ENCODE measurements around the gene C4orf36. TPM values are rescaled to one million over a fixed set of nuclear protein-coding genes. Genes with fewer than 3 reads are reported as not detected.

Gene C4orf36
- total and polyA plus RNA-seq, 2 experiments from 2014 or later = 1.3 to 2.0 TPM

GRCh38 chr4:86847571-86847970, 44.7 kb downstream of the C4orf36 start:
- H4K20me1 ChIP-seq (ENCODE audit: insufficient read depth, poor library complexity, severe bottlenecking) = no peaks in the 10 kb centered on the region
- no peaks in the 10 kb centered on the region for H3K36me3 ChIP-seq (replicated peaks; ENCODE audit: insufficient read depth, low read depth)
- no peak for DNase-seq (ENCODE audit: low spot score)
- H3K27ac ChIP-seq = no peak overlapping the region
- H3K4me3 ChIP-seq = no peak overlapping the region
- H3K4me1 ChIP-seq (ENCODE audit: insufficient read depth) = peaks cover 15% of the 10 kb centered on the region
- H3K9me2 ChIP-seq (replicated peaks; ENCODE audit: insufficient read depth) = no peaks in the 10 kb centered on the region
- no peaks in the 10 kb centered on the region for H3K9me3 ChIP-seq (ENCODE audit: low read depth)
- no peaks in the 10 kb centered on the region for H3K79me2 ChIP-seq
- H3K27me3 ChIP-seq = no peaks in the 10 kb centered on the region
- no peak overlapping the region for H2AFZ ChIP-seq
- 57% methylated on average over 4 of the region's 4 CpGs for WGBS (ENCODE audit: low lambda C conversion rate, missing lambda C conversion rate)
- H3K4me2 ChIP-seq = no peak overlapping the region
- TF ChIP-seq EZH2 (IDR thresholded peaks at IDR 0.05; ENCODE audit: borderline replicate concordance) (no peak), EZH2phosphoT487 (IDR thresholded peaks at IDR 0.05; ENCODE audit: low read depth, severe bottlenecking, unreplicated experiment) (no peak), CTCF (IDR thresholded peaks at IDR 0.05; ENCODE audit: poor library complexity) (no peak)

- H3K9me2 ChIP-seq (replicated peaks; ENCODE audit: insufficient read depth) = no peaks in the 10 kb centered on the region
- H3K36me3 ChIP-seq (replicated peaks; ENCODE audit: insufficient read depth, low read depth) = no peaks in the 10 kb centered on the region
- DNase-seq (ENCODE audit: low spot score) = no peak
- H2AFZ ChIP-seq = no peak overlapping the region
- no peaks in the 10 kb centered on the region for H4K20me1 ChIP-seq (ENCODE audit: insufficient read depth, poor library complexity, severe bottlenecking)
- no peak overlapping the region for H3K27ac ChIP-seq
- no peak overlapping the region for H3K4me2 ChIP-seq
- no peaks in the 10 kb centered on the region for H3K27me3 ChIP-seq
- H3K4me1 ChIP-seq (ENCODE audit: insufficient read depth) = peaks cover 15% of the 10 kb centered on the region
- TF ChIP-seq CTCF (IDR thresholded peaks at IDR 0.05; ENCODE audit: poor library complexity) (no peak), EZH2 (IDR thresholded peaks at IDR 0.05; ENCODE audit: borderline replicate concordance) (no peak), EZH2phosphoT487 (IDR thresholded peaks at IDR 0.05; ENCODE audit: low read depth, severe bottlenecking, unreplicated experiment) (no peak)
- no peak overlapping the region for H3K4me3 ChIP-seq
- no peaks in the 10 kb centered on the region for H3K9me3 ChIP-seq (ENCODE audit: low read depth)
- no peaks in the 10 kb centered on the region for H3K79me2 ChIP-seq
These were observed 45.3 kb downstream of the C4orf36 start for GRCh38 chr4:86846921-86847320.

DNA sequence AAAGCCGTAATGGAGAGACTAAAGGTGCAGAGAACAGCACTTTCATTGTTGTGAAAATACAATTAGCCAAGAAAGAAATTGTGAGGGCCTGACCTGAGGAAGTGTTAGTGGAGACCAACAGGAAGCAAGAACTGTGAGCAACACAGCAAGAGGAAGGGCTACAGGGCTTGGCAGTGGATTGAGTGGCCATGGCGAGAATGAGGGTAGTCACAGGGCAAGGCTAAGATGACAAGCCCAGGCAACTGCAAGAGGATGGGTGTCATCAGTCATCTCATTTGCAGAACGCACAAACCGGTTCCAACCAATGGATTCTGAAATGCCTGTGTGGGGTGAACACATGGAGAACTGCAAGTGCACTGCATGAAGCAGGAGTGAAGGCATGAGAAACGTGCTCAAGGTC, 46.6 kb downstream of the C4orf36 start:
- H3K9me3 ChIP-seq (ENCODE audit: low read depth) = no peaks in the 10 kb centered on the region
- H4K20me1 ChIP-seq (ENCODE audit: insufficient read depth, poor library complexity, severe bottlenecking) = no peaks in the 10 kb centered on the region
- peaks cover 15% of the 10 kb centered on the region for H3K4me1 ChIP-seq (ENCODE audit: insufficient read depth)
- H3K27ac ChIP-seq = no peak overlapping the region
- WGBS (ENCODE audit: low lambda C conversion rate, missing lambda C conversion rate) = 93% methylated on average over 5 of the region's 5 CpGs
- H3K4me2 ChIP-seq = no peak overlapping the region
- no peak overlapping the region for H3K4me3 ChIP-seq
- H3K27me3 ChIP-seq = no peaks in the 10 kb centered on the region
- H3K9me2 ChIP-seq (replicated peaks; ENCODE audit: insufficient read depth) = no peaks in the 10 kb centered on the region
- TF ChIP-seq EZH2phosphoT487 (IDR thresholded peaks at IDR 0.05; ENCODE audit: low read depth, severe bottlenecking, unreplicated experiment) = no peak
- no peak for TF ChIP-seq CTCF (IDR thresholded peaks at IDR 0.05; ENCODE audit: poor library complexity)
- no peak for TF ChIP-seq EZH2 (IDR thresholded peaks at IDR 0.05; ENCODE audit: borderline replicate concordance)
- DNase-seq (ENCODE audit: low spot score) = no peak
- H3K36me3 ChIP-seq (replicated peaks; ENCODE audit: insufficient read depth, low read depth) = no peaks in the 10 kb centered on the region
- H2AFZ ChIP-seq = no peak overlapping the region
- H3K79me2 ChIP-seq = no peaks in the 10 kb centered on the region

DNA sequence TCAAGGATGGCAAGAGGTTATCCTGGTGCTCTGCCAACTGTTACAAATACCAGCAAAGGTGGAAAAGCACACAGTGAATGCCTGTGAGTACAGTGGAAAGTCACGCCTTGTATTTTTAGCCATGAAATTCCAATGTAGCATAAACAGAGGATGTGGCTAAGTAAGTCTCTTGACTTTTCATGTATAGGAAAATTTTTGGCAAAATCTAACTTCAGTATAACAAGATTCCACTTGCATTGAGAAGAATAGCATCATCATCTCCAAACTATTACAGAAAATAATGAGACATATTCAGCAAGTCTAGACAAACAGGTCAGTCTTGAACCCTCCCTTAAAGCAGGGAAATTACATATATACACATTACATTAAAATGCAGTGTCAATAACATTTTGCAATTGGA, 50.9 kb downstream of the C4orf36 start:
- H3K79me2 ChIP-seq = no peaks in the 10 kb centered on the region
- no peaks in the 10 kb centered on the region for H3K27me3 ChIP-seq
- WGBS (ENCODE audit: low lambda C conversion rate, missing lambda C conversion rate) = 85% methylated on average over 1 of the region's 1 CpG
- no peak overlapping the region for H2AFZ ChIP-seq
- H3K4me1 ChIP-seq (ENCODE audit: insufficient read depth) = no peaks in the 10 kb centered on the region
- H3K4me2 ChIP-seq = no peak overlapping the region
- no peaks in the 10 kb centered on the region for H3K9me2 ChIP-seq (replicated peaks; ENCODE audit: insufficient read depth)
- H3K4me3 ChIP-seq = no peak overlapping the region
- H4K20me1 ChIP-seq (ENCODE audit: insufficient read depth, poor library complexity, severe bottlenecking) = no peaks in the 10 kb centered on the region
- no peak for DNase-seq (ENCODE audit: low spot score)
- H3K9me3 ChIP-seq (ENCODE audit: low read depth) = no peaks in the 10 kb centered on the region
- TF ChIP-seq CTCF (IDR thresholded peaks at IDR 0.05; ENCODE audit: poor library complexity) (no peak), EZH2phosphoT487 (IDR thresholded peaks at IDR 0.05; ENCODE audit: low read depth, severe bottlenecking, unreplicated experiment) (no peak), EZH2 (IDR thresholded peaks at IDR 0.05; ENCODE audit: borderline replicate concordance) (no peak)
- no peak overlapping the region for H3K27ac ChIP-seq
- no peaks in the 10 kb centered on the region for H3K36me3 ChIP-seq (replicated peaks; ENCODE audit: insufficient read depth, low read depth)

Data from hepatocyte (in vitro differentiated cells).